WTC11 (cell line): ENCODE data around the gene ABRAXAS1. TPM values are rescaled to one million over a fixed set of nuclear protein-coding genes. Genes with fewer than 3 reads are reported as not detected.
A peak's percentile ranks its signal among the peaks of the same experiment; 100 is the strongest.

ENCODE experiments used
- ATAC-seq: fragments of 200-7000 bp; cut with Tn5 transposase; 2 replicates; pipeline ENCODE4 v1.10.0; 2021; ENCODE audit warnings: mild to moderate bottlenecking, moderate library complexity
- CTCF ChIA-PET: fragments of 300-600 bp; sonication (Branson Sonifier 250); formaldehyde crosslinking; loops from one replicate; lab custom pipeline; 2021; ENCODE audit warnings: antibody characterized with exemption; lab: Charles Lee
- POLR2A ChIA-PET: fragments of 350-600 bp; sonication (Branson Sonifier 250); formaldehyde crosslinking; loops from one replicate; lab custom pipeline; 2021; ENCODE audit warnings: antibody characterized with exemption; lab: Charles Lee
- DNase-seq: peaks from one replicate; pipeline ENCODE4 v3.0.0; 2021; ENCODE audit warnings: low spot score
- H3K27ac Mint-ChIP-seq: 2 replicates; pipeline ENCODE4 v1.8.0; 2021; ENCODE audit warnings: mixed read lengths
- H3K27me3 Mint-ChIP-seq: 2 replicates; pipeline ENCODE4 v1.8.0; 2021; ENCODE audit warnings: low read depth, mild to moderate bottlenecking, moderate library complexity, mixed read lengths
- H3K36me3 Mint-ChIP-seq: 2 replicates; pipeline ENCODE4 v1.8.0; 2021; ENCODE audit warnings: mixed read lengths
- H3K4me1 Mint-ChIP-seq: 2 replicates; pipeline ENCODE4 v1.8.0; 2022; ENCODE audit warnings: mixed read lengths
- H3K4me3 Mint-ChIP-seq: 2 replicates; pipeline ENCODE4 v1.8.0; 2021; ENCODE audit warnings: mild to moderate bottlenecking, moderate library complexity, mixed read lengths
- H3K9me3 Mint-ChIP-seq: 2 replicates; pipeline ENCODE4 v1.8.0; 2021; ENCODE audit warnings: mixed read lengths
- CDX4 ChIP-seq: fragments of 250-450 bp; sonication (Bioruptor Pico); IDR thresholded peaks from 2 replicates; pipeline ENCODE4 v1.9.0; 2021; ENCODE audit warnings: moderate library complexity, mild to moderate bottlenecking, inconsistent platforms, borderline replicate concordance
- CREM ChIP-seq: sonication (generic); formaldehyde crosslinking; IDR thresholded peaks from 2 replicates; pipeline ENCODE4 v1.8.1; 2022; ENCODE audit warnings: mild to moderate bottlenecking, missing genetic modification reagents, moderate library complexity
- FOXP1 ChIP-seq: sonication (generic); formaldehyde crosslinking; IDR thresholded peaks from 2 replicates; pipeline ENCODE4 v1.8.0; 2022; ENCODE audit warnings: missing genetic modification reagents, mild to moderate bottlenecking, moderate library complexity, borderline replicate concordance
- GTF2I ChIP-seq: fragments of 250-450 bp; sonication (Bioruptor Pico); conservative IDR thresholded peaks from 2 replicates; pipeline ENCODE4 v1.4.0; 2021; ENCODE audit warnings: mild to moderate bottlenecking
- IRF2 ChIP-seq: sonication (generic); formaldehyde crosslinking; IDR thresholded peaks from 2 replicates; pipeline ENCODE4 v1.8.0; 2022; ENCODE audit warnings: low read depth, missing genetic modification reagents, borderline replicate concordance
- NR2C2 ChIP-seq: sonication (generic); formaldehyde crosslinking; IDR thresholded peaks from 2 replicates; pipeline ENCODE4 v1.8.0; 2022; ENCODE audit warnings: mild to moderate bottlenecking, missing genetic modification reagents
- PREB ChIP-seq: sonication (generic); formaldehyde crosslinking; IDR thresholded peaks from 2 replicates; pipeline ENCODE4 v1.8.1; 2022; ENCODE audit warnings: mild to moderate bottlenecking, missing genetic modification reagents, moderate library complexity, borderline replicate concordance
- RELA ChIP-seq: sonication (generic); formaldehyde crosslinking; IDR thresholded peaks from 2 replicates; pipeline ENCODE4 v1.8.1; 2022; ENCODE audit warnings: missing genetic modification reagents, mild to moderate bottlenecking, borderline replicate concordance
- SMAD3 ChIP-seq: sonication (generic); formaldehyde crosslinking; IDR thresholded peaks from 2 replicates; pipeline ENCODE4 v1.8.0; 2022; ENCODE audit warnings: missing genetic modification reagents, mild to moderate bottlenecking, borderline replicate concordance
- SMAD4 ChIP-seq: sonication (generic); formaldehyde crosslinking; IDR thresholded peaks from 2 replicates; pipeline ENCODE4 v1.8.0; 2022; ENCODE audit warnings: mild to moderate bottlenecking, missing genetic modification reagents
- TEAD4 ChIP-seq: sonication (generic); formaldehyde crosslinking; IDR thresholded peaks from 2 replicates; pipeline ENCODE4 v1.8.0; 2022; ENCODE audit warnings: mild to moderate bottlenecking, missing genetic modification reagents
- ZNF396 ChIP-seq: fragments of 250-450 bp; sonication (Bioruptor Pico); IDR thresholded peaks from 2 replicates; pipeline ENCODE4 v1.8.0; 2021; ENCODE audit warnings: mild to moderate bottlenecking, moderate library complexity, borderline replicate concordance
- ZNF671 ChIP-seq: fragments of 250-450 bp; sonication (Bioruptor Pico); IDR thresholded peaks from 2 replicates; pipeline ENCODE4 v1.8.0; 2021; ENCODE audit warnings: mild to moderate bottlenecking
- total RNA-seq: library from RNA; stranded (reverse); gene quantifications from 3 replicates; pipeline ENCODE4 v1.2.3, GENCODE V29; 2021
- TF ChIP-seq, protein P1 (sequence below): fragments of 250-450 bp; sonication (Bioruptor Pico); IDR thresholded peaks from 2 replicates; pipeline ENCODE4 v1.8.0; 2021; ENCODE audit warnings: mild to moderate bottlenecking
- TF ChIP-seq, protein P2 (sequence below): sonication (generic); formaldehyde crosslinking; conservative IDR thresholded peaks from 2 replicates; pipeline ENCODE4 v1.8.1; 2022; ENCODE audit warnings: mild to moderate bottlenecking, missing genetic modification reagents
- TF ChIP-seq, protein P3 (sequence below): sonication (generic); formaldehyde crosslinking; IDR thresholded peaks from 2 replicates; pipeline ENCODE4 v1.8.1; 2023; ENCODE audit warnings: mild to moderate bottlenecking, missing genetic modification reagents, moderate library complexity
- TF ChIP-seq, protein P4 (sequence below): sonication (generic); formaldehyde crosslinking; IDR thresholded peaks from 2 replicates; pipeline ENCODE4 v1.8.0; 2022; ENCODE audit warnings: mild to moderate bottlenecking, missing genetic modification reagents

Gene ABRAXAS1
- total RNA-seq, 1 experiment from 2014 or later = 26.3 TPM

DNA sequence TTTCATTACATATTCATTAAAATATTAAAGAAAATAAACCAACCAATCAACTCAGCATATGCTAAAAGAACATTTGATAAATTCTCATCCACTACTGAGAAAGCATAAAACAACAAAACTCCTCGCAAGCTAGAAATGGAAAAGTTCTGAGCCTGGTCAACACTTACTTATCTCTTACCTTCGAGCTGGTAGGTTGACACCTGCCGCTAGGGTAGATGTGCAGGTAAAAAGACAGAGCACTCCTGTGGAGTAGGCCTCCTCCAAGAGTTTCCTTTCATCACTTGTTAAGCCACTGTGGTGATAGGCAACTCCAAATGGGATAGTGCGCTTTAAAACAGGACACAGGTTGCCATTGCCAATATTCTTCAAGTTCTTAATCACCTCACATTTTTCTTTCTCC is 48.2 kb downstream of the ABRAXAS1 start:
- Mint-ChIP-seq H3K36me3 (peaks cover 4% of the 10 kb centered on the region), H3K4me3 (no peak overlapping the region), H3K27ac (no peak overlapping the region), H3K9me3 (no peaks in the 10 kb centered on the region), H3K4me1 (no peaks in the 10 kb centered on the region), H3K27me3 (no peaks in the 10 kb centered on the region)
- DNase-seq = no peak
- ATAC-seq = 0 out of 2 replicates have a peak, but pooled peaks have one; percentile 30
- ChIA-PET POLR2A (interaction anchor here (0.6 kb wide), 1 partner anchor 62 kb away, joined by 6 read pairs; no protein-coding TSS in a partner anchor), CTCF (no interaction called here)
- TF ChIP-seq, protein P1, sequence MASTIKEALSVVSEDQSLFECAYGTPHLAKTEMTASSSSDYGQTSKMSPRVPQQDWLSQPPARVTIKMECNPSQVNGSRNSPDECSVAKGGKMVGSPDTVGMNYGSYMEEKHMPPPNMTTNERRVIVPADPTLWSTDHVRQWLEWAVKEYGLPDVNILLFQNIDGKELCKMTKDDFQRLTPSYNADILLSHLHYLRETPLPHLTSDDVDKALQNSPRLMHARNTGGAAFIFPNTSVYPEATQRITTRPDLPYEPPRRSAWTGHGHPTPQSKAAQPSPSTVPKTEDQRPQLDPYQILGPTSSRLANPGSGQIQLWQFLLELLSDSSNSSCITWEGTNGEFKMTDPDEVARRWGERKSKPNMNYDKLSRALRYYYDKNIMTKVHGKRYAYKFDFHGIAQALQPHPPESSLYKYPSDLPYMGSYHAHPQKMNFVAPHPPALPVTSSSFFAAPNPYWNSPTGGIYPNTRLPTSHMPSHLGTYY (CRISPR knock-in tag) = no peak
- TF ChIP-seq IRF2 (CRISPR knock-in tag) (no peak), ZNF396 (CRISPR knock-in tag) (no peak), GTF2I (CRISPR knock-in tag) (no peak), SMAD3 (CRISPR knock-in tag) (no peak), TEAD4 (CRISPR knock-in tag) (no peak)

DNA sequence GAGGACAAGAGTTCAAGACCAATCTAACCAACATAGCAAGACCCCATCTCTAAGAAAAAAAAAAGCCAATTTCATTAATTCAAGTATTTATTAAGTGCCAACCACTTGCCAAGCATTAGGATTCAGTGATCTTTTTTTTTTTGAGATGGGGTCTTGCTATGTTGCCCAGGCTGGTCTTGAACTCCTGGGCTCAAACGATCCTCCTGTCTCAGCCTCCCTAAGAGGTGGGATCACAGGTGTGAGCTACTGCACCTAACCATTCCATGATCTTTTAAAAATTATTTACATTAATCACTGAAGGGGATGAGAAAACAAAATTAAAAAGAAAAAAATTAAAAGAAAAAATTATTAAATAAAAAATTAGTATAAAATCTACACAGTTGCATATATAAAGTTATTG is 53.7 kb downstream of the ABRAXAS1 start:
- H3K27ac Mint-ChIP-seq = no peak overlapping the region
- no peak overlapping the region for H3K4me3 Mint-ChIP-seq
- DNase-seq = no peak
- ATAC-seq = no peak
- TF ChIP-seq ZNF671 (no peak), NR2C2 (CRISPR knock-in tag) (no peak), RELA (CRISPR knock-in tag) (no peak), PREB (CRISPR knock-in tag) (no peak), CDX4 (CRISPR knock-in tag) (no peak), CREM (CRISPR knock-in tag) (no peak), IRF2 (CRISPR knock-in tag) (no peak), SMAD3 (CRISPR knock-in tag) (no peak)
- TF ChIP-seq, protein P2, sequence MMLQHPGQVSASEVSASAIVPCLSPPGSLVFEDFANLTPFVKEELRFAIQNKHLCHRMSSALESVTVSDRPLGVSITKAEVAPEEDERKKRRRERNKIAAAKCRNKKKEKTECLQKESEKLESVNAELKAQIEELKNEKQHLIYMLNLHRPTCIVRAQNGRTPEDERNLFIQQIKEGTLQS (CRISPR knock-in tag) = no peak
- TF ChIP-seq, protein P3, sequence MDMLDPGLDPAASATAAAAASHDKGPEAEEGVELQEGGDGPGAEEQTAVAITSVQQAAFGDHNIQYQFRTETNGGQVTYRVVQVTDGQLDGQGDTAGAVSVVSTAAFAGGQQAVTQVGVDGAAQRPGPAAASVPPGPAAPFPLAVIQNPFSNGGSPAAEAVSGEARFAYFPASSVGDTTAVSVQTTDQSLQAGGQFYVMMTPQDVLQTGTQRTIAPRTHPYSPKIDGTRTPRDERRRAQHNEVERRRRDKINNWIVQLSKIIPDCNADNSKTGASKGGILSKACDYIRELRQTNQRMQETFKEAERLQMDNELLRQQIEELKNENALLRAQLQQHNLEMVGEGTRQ = no peak
- TF ChIP-seq, protein P4, sequence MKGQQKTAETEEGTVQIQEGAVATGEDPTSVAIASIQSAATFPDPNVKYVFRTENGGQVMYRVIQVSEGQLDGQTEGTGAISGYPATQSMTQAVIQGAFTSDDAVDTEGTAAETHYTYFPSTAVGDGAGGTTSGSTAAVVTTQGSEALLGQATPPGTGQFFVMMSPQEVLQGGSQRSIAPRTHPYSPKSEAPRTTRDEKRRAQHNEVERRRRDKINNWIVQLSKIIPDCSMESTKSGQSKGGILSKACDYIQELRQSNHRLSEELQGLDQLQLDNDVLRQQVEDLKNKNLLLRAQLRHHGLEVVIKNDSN (CRISPR knock-in tag) = no peak
- ChIA-PET CTCF (no interaction called here), POLR2A (no interaction called here)
- H3K4me1 Mint-ChIP-seq = no peaks in the 10 kb centered on the region
- no peaks in the 10 kb centered on the region for H3K9me3 Mint-ChIP-seq
- no peaks in the 10 kb centered on the region for H3K27me3 Mint-ChIP-seq
- H3K36me3 Mint-ChIP-seq = peaks cover 2% of the 10 kb centered on the region; the same call in 1 of the 2 replicates

DNA sequence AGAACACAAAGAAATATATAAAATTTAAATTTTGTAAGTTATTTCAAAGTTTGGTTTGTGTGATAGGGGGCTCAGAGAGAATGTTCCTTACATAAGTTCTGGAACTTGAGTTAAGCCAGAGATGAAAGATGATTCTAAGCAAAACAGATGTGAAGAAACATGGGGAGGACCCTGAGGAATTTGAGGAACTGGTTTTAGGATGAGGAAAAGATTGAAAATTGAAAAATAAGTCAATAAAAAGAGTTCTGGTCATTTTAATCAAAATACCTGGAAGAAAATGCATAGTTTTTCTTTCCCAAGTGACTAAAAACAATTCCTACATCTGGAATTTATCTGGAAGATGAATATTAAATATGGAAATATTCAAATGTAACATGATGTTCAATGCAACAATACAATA is 66.7 kb downstream of the ABRAXAS1 start:
- no peak overlapping the region for H3K27ac Mint-ChIP-seq
- TF ChIP-seq SMAD4 (no peak), FOXP1 (CRISPR knock-in tag) (no peak)
- TF ChIP-seq, all 79 proteins: peak for 0
- no peak overlapping the region for H3K4me3 Mint-ChIP-seq
- H3K4me1 Mint-ChIP-seq = no peaks in the 10 kb centered on the region
- H3K9me3 Mint-ChIP-seq = no peaks in the 10 kb centered on the region
- POLR2A ChIA-PET = no interaction called here
- peaks cover 3% of the 10 kb centered on the region for H3K36me3 Mint-ChIP-seq
- CTCF ChIA-PET = no interaction called here
- H3K27me3 Mint-ChIP-seq = no peaks in the 10 kb centered on the region
- DNase-seq (no peak), ATAC-seq (no peak)
